Thyroid gland (tissue), 4 donors: ENCODE measurements around the gene RPL22.

Experiments
- POLR2A ChIP-seq, 2 donors: fragments of 450-650 bp; IDR thresholded peaks; one replicate each; pipeline ENCODE4 v1.6.1; 2017; ENCODE audit warnings: antibody characterized with exemption in 2 of 2, mild to moderate bottlenecking in 2 of 2, moderate library complexity in 1 of 2
- TF ChIP-seq, protein P1 (sequence below), 6 experiments: fragments of 200-600 bp in 3 of 6; fragments of 450-650 bp in 3 of 6; sonication (generic) in 3 of 6; IDR thresholded peaks; one replicate each; pipeline ENCODE4 v1.5.1; 2016 to 2019; ENCODE audit warnings: antibody characterized with exemption in 6 of 6, mild to moderate bottlenecking in 2 of 6, inconsistent platforms in 1 of 6, moderate library complexity in 1 of 6

GRCh38 chr1:6150006-6150938, 49.1 kb downstream of the RPL22 start:
- TF ChIP-seq, protein P1, sequence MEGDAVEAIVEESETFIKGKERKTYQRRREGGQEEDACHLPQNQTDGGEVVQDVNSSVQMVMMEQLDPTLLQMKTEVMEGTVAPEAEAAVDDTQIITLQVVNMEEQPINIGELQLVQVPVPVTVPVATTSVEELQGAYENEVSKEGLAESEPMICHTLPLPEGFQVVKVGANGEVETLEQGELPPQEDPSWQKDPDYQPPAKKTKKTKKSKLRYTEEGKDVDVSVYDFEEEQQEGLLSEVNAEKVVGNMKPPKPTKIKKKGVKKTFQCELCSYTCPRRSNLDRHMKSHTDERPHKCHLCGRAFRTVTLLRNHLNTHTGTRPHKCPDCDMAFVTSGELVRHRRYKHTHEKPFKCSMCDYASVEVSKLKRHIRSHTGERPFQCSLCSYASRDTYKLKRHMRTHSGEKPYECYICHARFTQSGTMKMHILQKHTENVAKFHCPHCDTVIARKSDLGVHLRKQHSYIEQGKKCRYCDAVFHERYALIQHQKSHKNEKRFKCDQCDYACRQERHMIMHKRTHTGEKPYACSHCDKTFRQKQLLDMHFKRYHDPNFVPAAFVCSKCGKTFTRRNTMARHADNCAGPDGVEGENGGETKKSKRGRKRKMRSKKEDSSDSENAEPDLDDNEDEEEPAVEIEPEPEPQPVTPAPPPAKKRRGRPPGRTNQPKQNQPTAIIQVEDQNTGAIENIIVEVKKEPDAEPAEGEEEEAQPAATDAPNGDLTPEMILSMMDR (IDR thresholded peaks at IDR 0.05): no peak
- TF ChIP-seq POLR2A (IDR thresholded peaks at IDR 0.05): no peak
